Stomach smooth muscle (tissue), 2 donors: Measurements from ENCODE around the gene RELL1.

Experiments used
- H3K27ac ChIP-seq: one replicate; pipeline ENCODE4 v1.7.0; 2013; ENCODE audit warnings: mild to moderate bottlenecking, low read length, inconsistent platforms
- H3K27me3 ChIP-seq, 2 donors: one replicate each; pipeline ENCODE4 v1.7.0; 2013; ENCODE audit warnings: low read length in 2 of 2; ENCODE audit not compliant: insufficient read depth in 2 of 2, control insufficient read depth in 1 of 2
- H3K36me3 ChIP-seq, 2 donors: one replicate each; pipeline ENCODE4 v1.7.0; 2013; ENCODE audit warnings: low read length in 2 of 2; ENCODE audit not compliant: control insufficient read depth in 2 of 2, insufficient read depth in 2 of 2
- H3K4me1 ChIP-seq: one replicate; pipeline ENCODE4 v1.7.0; 2013; ENCODE audit warnings: low read length; ENCODE audit not compliant: control insufficient read depth, insufficient read depth
- H3K4me3 ChIP-seq, 2 donors: one replicate each; pipeline ENCODE4 v1.7.0; 2013; ENCODE audit warnings: low read length in 2 of 2
- H3K9ac ChIP-seq, 2 donors: one replicate each; pipeline ENCODE4 v1.7.0; 2013; ENCODE audit warnings: low read length in 2 of 2, mild to moderate bottlenecking in 1 of 2
- H3K9me3 ChIP-seq, 2 donors: one replicate each; pipeline ENCODE4 v1.7.0; 2013; ENCODE audit warnings: low read length in 2 of 2; ENCODE audit not compliant: control insufficient read depth in 2 of 2
- donor health status: healthy.
- donor health status: Pancreatic carcinoma.

Gene RELL1

DNA sequence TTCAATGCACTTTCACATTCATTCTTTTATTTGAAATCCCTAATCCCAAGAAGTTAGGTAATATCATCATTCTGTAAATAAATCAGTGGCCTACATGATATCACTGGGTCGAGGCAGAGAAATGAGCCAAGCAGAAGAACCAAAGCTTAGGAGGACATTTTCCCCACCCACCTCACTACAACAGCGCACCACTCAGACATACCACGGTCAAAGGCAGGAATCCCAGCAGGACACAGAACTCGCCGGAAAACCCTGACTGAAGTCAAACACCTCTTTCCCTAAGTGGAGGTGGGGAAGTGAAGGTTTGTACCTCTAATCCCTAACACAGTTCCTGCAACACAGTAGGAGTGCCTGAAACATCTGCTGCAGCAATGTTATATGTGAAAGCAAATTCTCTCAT, 21.5 kb downstream of the RELL1 start:
- H3K4me3 ChIP-seq, result peak overlapping the region; percentile 1 to 47
- H3K27ac ChIP-seq, result peak overlapping the region; percentile 74
- no peaks in the 10 kb centered on the region for H3K9me3 ChIP-seq
- no peaks in the 10 kb centered on the region for H3K27me3 ChIP-seq
- peaks cover 47% of the 10 kb centered on the region for H3K4me1 ChIP-seq
- peak overlapping the region; percentile 1 to 37 for H3K9ac ChIP-seq
- no peaks in the 10 kb centered on the region for H3K36me3 ChIP-seq

DNA sequence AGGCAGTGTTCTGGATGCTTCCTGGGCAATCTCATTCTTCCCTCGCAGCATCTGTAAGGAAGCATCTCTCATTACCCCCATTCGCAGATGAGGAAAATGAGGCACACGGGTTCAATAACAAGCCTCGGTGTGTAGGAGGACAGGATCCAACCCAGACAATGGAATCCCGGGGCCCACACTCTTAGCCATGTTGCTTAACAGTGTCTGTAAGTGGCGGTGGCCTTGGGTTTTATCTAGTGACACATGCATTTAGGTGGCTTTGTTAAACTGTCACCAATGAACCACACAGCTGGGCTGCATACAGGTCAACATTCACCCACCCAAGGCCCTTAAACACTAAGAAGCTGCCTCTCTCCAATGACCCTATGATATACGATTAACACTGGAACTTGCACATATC, 22.6 kb downstream of the RELL1 start:
- Histone ChIP-seq H3K4me3 (no peak overlapping the region), H3K27ac (peak overlapping the region; percentile 55), H3K9ac (no peak overlapping the region), H3K36me3 (no peaks in the 10 kb centered on the region), H3K4me1 (peaks cover 49% of the 10 kb centered on the region), H3K27me3 (no peaks in the 10 kb centered on the region), H3K9me3 (no peaks in the 10 kb centered on the region)

DNA sequence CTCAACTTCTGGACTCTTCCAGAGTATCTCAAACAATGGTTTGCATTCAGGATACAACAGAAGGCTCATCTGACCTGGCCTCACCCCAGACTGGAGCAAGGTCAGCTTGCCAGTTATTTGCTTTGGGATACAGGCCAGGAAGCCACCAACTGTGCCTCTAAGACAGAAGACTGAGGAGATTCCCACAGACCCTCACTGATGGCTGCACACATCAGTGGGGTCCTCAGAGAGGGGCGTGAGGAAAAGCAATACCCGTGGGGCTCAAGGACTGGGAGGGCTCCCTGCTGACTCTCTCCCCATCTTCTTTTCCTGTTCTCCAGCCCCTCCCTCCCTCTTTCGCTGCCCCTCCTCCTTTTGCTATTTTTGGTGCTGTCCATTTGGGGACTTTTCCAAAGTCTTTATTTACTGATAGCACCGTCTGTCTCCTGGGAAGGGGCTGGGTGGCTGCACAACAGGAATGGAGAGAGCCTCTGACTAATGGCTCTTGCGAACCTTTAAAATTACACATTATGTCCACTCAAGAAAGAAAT, 23.2 kb downstream of the RELL1 start:
- Histone ChIP-seq H3K36me3 (no peaks in the 10 kb centered on the region), H3K9me3 (no peaks in the 10 kb centered on the region), H3K4me3 (peak overlapping the region in 1 of 2 donors; percentile 44), H3K9ac (no peak overlapping the region), H3K4me1 (peaks cover 49% of the 10 kb centered on the region), H3K27ac (peak overlapping the region; percentile 55), H3K27me3 (no peaks in the 10 kb centered on the region)

DNA sequence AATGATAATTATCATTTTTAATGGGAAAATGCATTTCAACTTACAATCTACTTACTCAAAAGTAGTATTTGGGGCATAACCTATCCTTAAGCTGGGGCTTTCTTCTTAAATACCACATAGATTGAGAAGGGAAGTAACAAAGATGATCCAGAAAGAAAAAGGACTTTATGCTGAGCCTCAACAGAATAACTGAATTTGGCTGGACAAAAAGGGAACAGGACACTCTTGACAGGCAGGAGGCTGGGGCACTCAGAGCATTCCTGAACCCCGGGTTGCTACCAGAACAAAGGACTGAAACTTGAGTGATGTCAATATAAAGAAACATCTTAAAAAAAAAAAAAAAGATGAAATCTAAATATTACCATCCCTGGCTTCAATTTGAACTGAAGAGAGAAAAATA, 23.9 kb downstream of the RELL1 start:
- peaks cover 49% of the 10 kb centered on the region for H3K4me1 ChIP-seq
- H3K4me3 ChIP-seq, result no peak overlapping the region
- H3K9ac ChIP-seq, result no peak overlapping the region
- no peaks in the 10 kb centered on the region for H3K27me3 ChIP-seq
- peak overlapping the region; percentile 55 for H3K27ac ChIP-seq
- H3K9me3 ChIP-seq, result no peaks in the 10 kb centered on the region
- no peaks in the 10 kb centered on the region for H3K36me3 ChIP-seq

DNA sequence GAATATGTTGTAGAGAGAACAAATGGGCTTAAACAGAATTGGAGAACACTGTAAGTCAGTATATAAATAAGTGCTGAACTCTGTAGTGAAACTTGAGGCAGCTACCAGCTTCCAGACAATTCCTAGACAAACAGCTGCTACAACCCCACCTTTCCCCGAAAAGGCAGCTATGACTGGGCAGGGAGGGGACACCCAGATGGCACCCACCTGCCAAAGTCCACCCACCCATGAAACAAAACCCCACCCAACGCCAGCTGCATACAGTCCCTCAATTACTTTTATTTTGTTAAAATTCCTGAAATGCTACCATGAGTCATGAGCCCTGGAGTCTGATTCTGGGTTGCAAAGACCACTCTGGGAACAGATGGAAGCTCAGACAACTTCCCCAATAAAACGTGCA, 24.4 kb downstream of the RELL1 start:
- Histone ChIP-seq H3K4me3 (peak overlapping the region in 1 of 2 donors; percentile 40), H3K4me1 (peaks cover 47% of the 10 kb centered on the region), H3K27ac (peak overlapping the region; percentile 24), H3K27me3 (no peaks in the 10 kb centered on the region), H3K9ac (no peak overlapping the region), H3K36me3 (no peaks in the 10 kb centered on the region), H3K9me3 (no peaks in the 10 kb centered on the region)

DNA sequence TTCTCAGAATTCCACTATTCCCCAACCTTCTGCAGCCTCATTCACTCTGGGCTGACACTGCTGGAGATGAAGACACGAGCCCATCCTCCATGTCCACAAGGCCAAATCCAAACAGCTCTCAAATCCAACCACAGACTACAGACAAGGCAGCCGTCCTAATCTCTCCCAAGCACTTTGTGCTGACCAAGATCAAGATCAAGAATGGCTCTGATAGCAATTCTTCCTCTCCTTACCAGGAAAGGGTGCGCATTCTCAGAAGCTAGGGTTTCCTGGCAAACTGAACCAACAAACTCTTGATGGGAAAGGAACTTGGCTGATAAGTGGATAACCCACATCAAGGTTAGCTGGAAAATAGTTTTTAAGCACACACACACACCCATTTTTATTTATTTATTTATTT, 26.5 kb downstream of the RELL1 start:
- peaks cover 0 to 5% of the 10 kb centered on the region in 2 donors for H3K9me3 ChIP-seq
- H3K4me3 ChIP-seq, result no peak overlapping the region
- no peak overlapping the region for H3K9ac ChIP-seq
- H3K27ac ChIP-seq, result no peak overlapping the region
- H3K4me1 ChIP-seq, result peaks cover 27% of the 10 kb centered on the region
- no peaks in the 10 kb centered on the region for H3K27me3 ChIP-seq
- H3K36me3 ChIP-seq, result no peaks in the 10 kb centered on the region

DNA sequence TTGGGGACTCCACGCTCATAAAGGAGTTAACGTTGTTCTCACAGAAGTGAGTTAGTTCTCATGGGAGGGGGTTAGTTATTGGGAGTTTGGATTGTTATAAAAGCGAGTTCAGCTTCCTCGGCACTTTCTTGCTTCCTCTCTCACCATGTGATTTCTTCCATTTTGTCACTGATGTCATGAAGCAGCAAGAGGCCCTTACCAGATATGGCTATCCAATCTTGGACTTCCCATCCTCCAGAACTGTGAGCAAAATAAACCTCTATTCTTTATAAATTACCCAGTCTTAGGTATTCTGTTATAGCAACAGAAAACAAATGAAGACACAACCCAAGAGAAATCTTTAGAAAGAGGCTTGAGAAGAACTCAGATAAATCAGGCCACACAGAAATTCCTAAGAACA, 29.5 kb downstream of the RELL1 start:
- Histone ChIP-seq H3K9me3 (peaks cover 0 to 5% of the 10 kb centered on the region in 2 donors), H3K36me3 (no peaks in the 10 kb centered on the region), H3K9ac (no peak overlapping the region), H3K27me3 (no peaks in the 10 kb centered on the region), H3K4me1 (peaks cover 5% of the 10 kb centered on the region), H3K27ac (no peak overlapping the region), H3K4me3 (no peak overlapping the region)

DNA sequence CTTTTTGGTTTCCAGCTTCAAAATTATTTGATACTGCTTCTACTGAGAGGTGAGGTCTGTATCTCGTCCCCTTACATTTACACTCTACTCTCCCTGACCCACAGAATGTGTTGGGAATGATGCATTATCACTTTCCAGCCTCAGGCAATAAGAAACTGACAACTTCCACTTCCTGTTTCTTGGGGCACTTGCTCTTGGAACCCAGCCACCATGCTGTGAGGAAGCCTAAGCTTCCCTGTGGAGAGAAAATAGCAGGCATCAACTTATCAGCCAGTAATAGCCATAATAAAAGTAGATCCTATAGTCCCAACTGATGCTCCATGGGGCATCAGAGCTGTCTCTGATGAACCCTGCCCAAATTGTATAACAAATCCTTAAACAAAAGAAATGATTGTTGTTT, 32.6 kb downstream of the RELL1 start:
- no peak overlapping the region for H3K9ac ChIP-seq
- H3K36me3 ChIP-seq, result peaks cover 0 to 2% of the 10 kb centered on the region in 2 donors
- H3K4me1 ChIP-seq, result no peaks in the 10 kb centered on the region
- H3K27me3 ChIP-seq, result no peaks in the 10 kb centered on the region
- H3K4me3 ChIP-seq, result no peak overlapping the region
- H3K9me3 ChIP-seq, result peaks cover 0 to 5% of the 10 kb centered on the region in 2 donors
- no peak overlapping the region for H3K27ac ChIP-seq

DNA sequence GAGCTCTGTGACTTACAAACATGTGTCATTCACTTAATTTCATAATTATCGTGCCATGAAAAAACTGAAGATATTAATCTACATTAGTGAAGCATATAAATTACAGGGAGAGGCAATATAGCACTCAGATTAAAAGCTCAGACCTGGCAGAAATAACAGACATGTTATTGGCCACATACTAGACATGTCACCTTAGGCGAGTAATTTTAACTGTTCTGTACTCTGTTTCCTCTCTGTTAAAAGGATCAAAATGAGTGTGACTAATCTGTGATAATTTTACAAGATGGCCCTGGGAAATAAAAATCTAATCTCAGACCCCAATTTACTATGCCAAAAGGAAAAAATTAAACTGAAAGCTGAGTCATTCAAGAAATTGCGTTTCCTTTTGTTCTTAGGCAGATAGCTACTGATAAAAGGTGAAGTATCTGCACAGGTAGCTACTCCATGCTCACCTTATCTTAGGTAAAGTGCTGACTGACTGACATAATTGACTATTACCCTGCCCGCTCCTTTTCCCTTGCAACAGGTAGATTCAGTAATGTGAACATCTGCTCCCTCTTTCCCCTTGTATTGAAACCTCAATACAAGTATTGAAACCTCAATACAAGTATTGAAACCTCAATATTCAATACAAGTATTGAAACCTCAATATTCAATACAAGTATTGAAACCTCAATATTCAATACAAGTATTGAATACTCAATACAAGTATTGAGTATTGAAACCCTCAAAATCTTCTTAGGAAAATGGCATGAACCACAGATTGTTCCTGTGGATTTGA, 33.2 kb downstream of the RELL1 start:
- Histone ChIP-seq H3K9ac (no peak overlapping the region), H3K4me3 (no peak overlapping the region), H3K27ac (no peak overlapping the region), H3K9me3 (peaks cover 0 to 5% of the 10 kb centered on the region in 2 donors), H3K36me3 (peaks cover 2 to 5% of the 10 kb centered on the region in 2 donors), H3K4me1 (peaks cover 6% of the 10 kb centered on the region), H3K27me3 (no peaks in the 10 kb centered on the region)

DNA sequence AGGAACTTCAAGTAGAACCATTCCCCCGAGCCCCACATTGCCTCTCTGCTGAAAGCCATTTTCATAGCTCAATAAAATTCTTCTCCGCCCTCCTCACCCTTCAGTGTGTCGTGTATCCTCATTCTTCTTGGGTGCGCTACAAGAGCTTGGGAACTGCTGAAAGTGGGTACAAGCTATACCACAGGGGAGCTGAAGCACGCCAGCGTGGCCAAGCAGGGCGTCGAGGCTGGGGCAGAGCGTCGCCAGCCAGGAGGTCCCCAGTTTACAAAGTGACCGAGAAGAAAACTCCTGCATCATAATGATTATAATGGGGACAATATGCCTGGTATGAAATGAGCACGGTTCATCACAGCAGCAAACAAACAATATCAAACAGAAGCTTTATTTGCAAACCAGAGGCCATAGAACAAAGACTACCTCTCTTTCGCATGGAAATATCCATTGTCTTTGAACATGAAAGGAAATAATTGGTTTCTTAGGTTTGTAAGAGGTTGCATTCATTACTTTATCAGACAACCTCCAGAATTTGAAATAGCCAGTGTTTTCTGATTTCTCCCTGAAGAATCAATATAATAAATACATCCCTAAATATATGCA, 34.3 kb downstream of the RELL1 start:
- H3K27ac ChIP-seq, result no peak overlapping the region
- H3K27me3 ChIP-seq, result no peaks in the 10 kb centered on the region
- peaks cover 6 to 12% of the 10 kb centered on the region in 2 donors for H3K36me3 ChIP-seq
- H3K9me3 ChIP-seq, result peaks cover 0 to 5% of the 10 kb centered on the region in 2 donors
- no peak overlapping the region for H3K4me3 ChIP-seq
- no peak overlapping the region for H3K9ac ChIP-seq
- peaks cover 6% of the 10 kb centered on the region for H3K4me1 ChIP-seq

DNA sequence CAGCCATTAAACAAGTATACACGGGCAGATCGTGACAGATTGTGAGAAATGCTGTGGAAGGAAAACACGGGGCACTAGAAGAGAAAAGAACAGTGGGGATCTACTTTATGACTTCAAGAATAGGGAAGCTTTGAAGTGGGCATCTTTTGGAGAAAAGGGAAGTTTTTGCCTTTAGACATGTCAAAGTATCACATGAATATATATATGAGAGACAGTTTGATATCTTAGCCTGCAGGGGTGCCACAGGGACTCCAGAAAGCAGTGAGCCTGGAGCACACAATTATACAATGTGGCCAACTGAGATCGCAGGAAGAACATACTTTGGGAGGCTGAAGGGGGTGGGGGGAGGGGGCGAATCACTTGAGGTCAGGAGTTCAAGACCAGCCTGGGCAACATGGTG, 35.7 kb downstream of the RELL1 start:
- Histone ChIP-seq H3K4me3 (no peak overlapping the region), H3K4me1 (peaks cover 6% of the 10 kb centered on the region), H3K9ac (no peak overlapping the region), H3K9me3 (no peaks in the 10 kb centered on the region), H3K27me3 (no peaks in the 10 kb centered on the region), H3K27ac (no peak overlapping the region), H3K36me3 (peaks cover 15 to 22% of the 10 kb centered on the region in 2 donors)
